Neural cell (in vitro differentiated cells): ENCODE results near the gene PDLIM1.

ENCODE experiments used
- CTCF ChIP-seq: fragments of 450-650 bp; IDR thresholded peaks from 2 replicates; pipeline ENCODE4 v1.5.1; 2014; ENCODE audit warnings: antibody characterized with exemption, mild to moderate bottlenecking, moderate library complexity; ENCODE audit not compliant: poor library complexity, severe bottlenecking
- EP300 ChIP-seq: fragments of 450-650 bp; conservative IDR thresholded peaks from 2 replicates; pipeline ENCODE4 v1.6.1; 2014; ENCODE audit warnings: antibody characterized with exemption, mild to moderate bottlenecking, moderate library complexity; ENCODE audit not compliant: poor library complexity, severe bottlenecking
- EZH2 ChIP-seq: fragments of 200-600, 300-800 bp; shearing (Covaris generic), sonication (generic); IDR thresholded peaks from 2 replicates; pipeline ENCODE4 v1.6.1; 2014; ENCODE audit warnings: antibody characterized with exemption, low read length, borderline replicate concordance, mild to moderate bottlenecking; ENCODE audit not compliant: insufficient read depth, poor library complexity, severe bottlenecking
- POLR2AphosphoS5 ChIP-seq: IDR thresholded peaks from 2 replicates; pipeline ENCODE4 v1.6.1; 2012
- RAD21 ChIP-seq: fragments of 450-650 bp; conservative IDR thresholded peaks from 2 replicates; pipeline ENCODE4 v1.6.1; 2014; ENCODE audit warnings: antibody characterized with exemption, mild to moderate bottlenecking, moderate library complexity
- REST ChIP-seq: IDR thresholded peaks from 2 replicates; pipeline ENCODE4 v1.6.1; 2012; ENCODE audit warnings: borderline replicate concordance
- TAF1 ChIP-seq: IDR thresholded peaks from 2 replicates; pipeline ENCODE4 v1.6.1; 2012; ENCODE audit warnings: low read depth

- TF ChIP-seq TAF1: no peak
- no peak for TF ChIP-seq CTCF
- no peak for TF ChIP-seq REST
- TF ChIP-seq POLR2AphosphoS5: no peak
- TF ChIP-seq RAD21: no peak
- no peak for TF ChIP-seq EZH2
- no peak for TF ChIP-seq EP300
Measured at GRCh38 chr10:95237376-95238170, 53.2 kb downstream of the PDLIM1 start.
